Coronary artery (tissue), 2 donors: ENCODE data around the gene MIOX.
"Not testable (repeated sequence)": the region's sequence is repeated elsewhere in the genome, so short reads cannot be mapped to it uniquely, and the experiment has no call there.

Experiments used
- DNase-seq: peaks from one replicate; pipeline ENCODE4 v3.0.0-alpha.2; 2017; ENCODE audit warnings: low spot score
- H3K27ac ChIP-seq, 2 donors: fragments of 200-600 bp; sonication (generic); one replicate each; pipeline ENCODE4 v1.5.1; 2016 to 2019
- H3K4me3 ChIP-seq: fragments of 200-600 bp; sonication (generic); 2 replicates; pipeline ENCODE4 v1.5.1; 2016; ENCODE audit warnings: mild to moderate bottlenecking, moderate library complexity
- TF ChIP-seq, protein P1 (sequence below): fragments of 200-600 bp; sonication (generic); IDR thresholded peaks from one replicate; pipeline ENCODE4 v1.5.1; 2019; ENCODE audit warnings: antibody characterized with exemption

MIOX gene

GRCh38 chr22:50508897-50509296 is 22.2 kb downstream of the MIOX start:
- Histone ChIP-seq H3K4me3 (peak overlapping the region; percentile 94), H3K27ac (peak overlapping the region; percentile 85 to 94)
- TF ChIP-seq, protein P1, sequence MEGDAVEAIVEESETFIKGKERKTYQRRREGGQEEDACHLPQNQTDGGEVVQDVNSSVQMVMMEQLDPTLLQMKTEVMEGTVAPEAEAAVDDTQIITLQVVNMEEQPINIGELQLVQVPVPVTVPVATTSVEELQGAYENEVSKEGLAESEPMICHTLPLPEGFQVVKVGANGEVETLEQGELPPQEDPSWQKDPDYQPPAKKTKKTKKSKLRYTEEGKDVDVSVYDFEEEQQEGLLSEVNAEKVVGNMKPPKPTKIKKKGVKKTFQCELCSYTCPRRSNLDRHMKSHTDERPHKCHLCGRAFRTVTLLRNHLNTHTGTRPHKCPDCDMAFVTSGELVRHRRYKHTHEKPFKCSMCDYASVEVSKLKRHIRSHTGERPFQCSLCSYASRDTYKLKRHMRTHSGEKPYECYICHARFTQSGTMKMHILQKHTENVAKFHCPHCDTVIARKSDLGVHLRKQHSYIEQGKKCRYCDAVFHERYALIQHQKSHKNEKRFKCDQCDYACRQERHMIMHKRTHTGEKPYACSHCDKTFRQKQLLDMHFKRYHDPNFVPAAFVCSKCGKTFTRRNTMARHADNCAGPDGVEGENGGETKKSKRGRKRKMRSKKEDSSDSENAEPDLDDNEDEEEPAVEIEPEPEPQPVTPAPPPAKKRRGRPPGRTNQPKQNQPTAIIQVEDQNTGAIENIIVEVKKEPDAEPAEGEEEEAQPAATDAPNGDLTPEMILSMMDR: no peak
- no peak for DNase-seq

DNA sequence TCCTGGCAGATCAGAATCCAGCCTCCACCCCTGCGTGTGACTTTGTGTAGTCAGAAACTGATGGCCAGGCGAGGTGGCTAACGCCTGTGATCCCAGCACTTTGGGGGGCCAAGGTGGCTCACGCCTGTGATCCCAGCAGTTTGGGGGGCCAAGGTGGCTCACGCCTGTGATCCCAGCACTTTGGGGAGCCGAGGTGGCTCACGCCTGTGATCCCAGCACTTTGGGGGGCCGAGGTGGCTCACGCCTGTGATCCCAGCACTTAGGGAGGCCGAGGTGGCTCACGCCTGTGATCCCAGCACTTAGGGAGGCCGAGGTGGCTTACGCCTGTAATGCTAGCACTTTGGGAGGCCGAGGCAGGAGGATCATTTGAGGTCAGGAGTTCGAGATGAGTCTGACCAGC is 26.5 kb downstream of the MIOX start:
- TF ChIP-seq, protein P1: no peak
- H3K27ac ChIP-seq: no peak overlapping the region
- no peak overlapping the region for H3K4me3 ChIP-seq
- DNase-seq: no peak

GRCh38 chr22:50516068-50516467 is 29.4 kb downstream of the MIOX start:
- TF ChIP-seq, protein P1: no peak

GRCh38 chr22:50516891-50517290 is 30.2 kb downstream of the MIOX start:
- TF ChIP-seq, protein P1: no peak
- no peak for DNase-seq
- Histone ChIP-seq H3K4me3 (no peak overlapping the region), H3K27ac (no peak overlapping the region)

More at GRCh38 chr22:50516068-50516467, 29.4 kb downstream of the MIOX start:
- DNase-seq: no peak
- no peak overlapping the region for H3K4me3 ChIP-seq
- H3K27ac ChIP-seq: no peak overlapping the region

GRCh38 chr22:50517495-50518260 is 31.0 kb downstream of the MIOX start:
- Histone ChIP-seq H3K4me3 (no peak overlapping the region), H3K27ac (no peak overlapping the region)
- DNase-seq: no peak
- TF ChIP-seq, protein P1: no peak

DNA sequence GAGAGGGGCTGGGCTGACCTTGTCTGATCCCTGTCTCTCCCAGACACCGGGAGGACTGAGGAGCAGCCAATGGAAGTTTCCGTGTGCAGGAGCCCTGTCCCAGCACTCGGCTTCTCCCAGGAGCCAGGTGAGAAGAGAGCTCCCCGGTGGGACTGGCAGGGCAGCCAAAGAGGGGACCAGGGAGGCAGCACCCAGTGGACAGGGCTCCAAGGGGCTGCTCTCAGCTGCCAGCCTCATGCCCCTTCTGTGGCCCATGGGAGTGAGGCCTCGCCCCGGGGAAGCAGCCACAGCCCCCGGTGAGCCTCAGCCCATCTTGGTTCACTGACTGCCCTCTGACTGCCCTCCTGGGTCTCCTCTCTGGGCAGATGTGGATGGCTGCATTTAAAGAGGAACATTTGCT is 31.9 kb downstream of the MIOX start:
- H3K27ac ChIP-seq: no peak overlapping the region
- H3K4me3 ChIP-seq: no peak overlapping the region
- TF ChIP-seq, protein P1: no peak
- no peak for DNase-seq

DNA sequence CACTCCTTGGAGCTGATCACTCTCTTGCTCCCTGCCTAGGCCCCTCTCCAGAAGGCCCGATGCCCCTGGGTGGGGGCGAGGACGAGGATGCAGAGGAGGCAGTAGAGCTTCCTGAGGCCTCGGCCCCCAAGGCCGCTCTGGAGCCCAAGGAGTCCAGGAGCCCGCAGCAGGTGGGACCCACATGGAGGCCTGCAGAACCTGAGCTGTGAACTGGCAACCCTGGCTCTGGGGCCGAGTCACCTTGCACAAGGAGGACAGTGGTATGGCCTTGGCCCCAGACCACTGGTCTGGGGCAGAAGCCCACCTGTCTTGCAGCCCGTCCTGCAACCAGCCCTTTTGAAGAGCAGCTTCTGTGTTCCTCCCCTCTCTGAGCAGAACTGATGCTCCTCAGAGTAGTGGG is 32.5 kb downstream of the MIOX start:
- TF ChIP-seq, protein P1: no peak
- H3K27ac ChIP-seq: no peak overlapping the region
- no peak overlapping the region for H3K4me3 ChIP-seq
- DNase-seq: peak; percentile 73

DNA sequence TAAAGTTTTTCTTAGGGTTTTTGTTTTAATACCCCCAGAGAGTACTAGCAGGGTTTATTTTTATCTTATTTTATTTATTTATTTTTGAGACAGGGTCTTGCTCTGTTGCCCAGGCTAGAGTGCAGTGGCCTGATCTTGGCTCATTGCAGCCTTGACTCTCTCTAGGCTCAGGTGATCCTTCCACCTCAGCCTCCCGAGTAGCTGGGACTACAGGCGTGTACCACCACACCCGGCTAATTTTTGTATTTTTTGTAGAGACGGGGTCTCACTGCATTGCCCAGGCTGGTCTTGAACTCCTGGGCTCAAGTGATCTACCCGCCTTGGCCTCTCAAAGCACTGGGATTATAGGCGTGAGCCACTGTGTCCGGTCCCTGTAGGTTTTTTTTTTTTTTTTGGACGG is 33.5 kb downstream of the MIOX start:
- DNase-seq, H3K27ac ChIP-seq, H3K4me3 ChIP-seq: not testable (repeated sequence)
